ENCODE measurements around the gene ERO1A. TPM values are rescaled to one million over a fixed set of nuclear protein-coding genes. Genes with fewer than 3 reads are reported as not detected.

The ERO1A gene
- total and polyA plus RNA-seq, 4 donors: 18.6 to 88.7 (median 51.9) TPM

DNA sequence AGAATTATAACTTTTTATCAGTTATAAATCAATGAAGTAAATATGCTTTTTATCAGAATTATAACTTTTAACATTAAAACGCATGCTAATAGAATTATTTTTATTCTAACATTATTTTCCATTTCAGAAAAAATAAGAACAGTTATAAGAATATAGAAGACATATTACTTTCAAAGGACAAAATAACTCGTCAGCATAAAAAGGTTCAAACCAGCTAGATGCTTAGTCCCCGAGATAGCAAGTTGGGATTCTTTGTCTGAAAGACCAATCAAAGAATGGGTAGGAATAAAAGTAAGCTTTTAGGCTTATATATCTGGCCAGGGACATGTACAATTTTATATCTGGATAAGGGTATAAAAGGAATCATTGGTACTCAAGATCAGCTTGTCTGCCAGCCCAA is 76.8 kb downstream of the ERO1A start:
- no peak overlapping the region for H3K9ac ChIP-seq (ENCODE audit: insufficient read depth in 1 of 2, low read length in 2 of 2)
- TF ChIP-seq, protein P1, sequence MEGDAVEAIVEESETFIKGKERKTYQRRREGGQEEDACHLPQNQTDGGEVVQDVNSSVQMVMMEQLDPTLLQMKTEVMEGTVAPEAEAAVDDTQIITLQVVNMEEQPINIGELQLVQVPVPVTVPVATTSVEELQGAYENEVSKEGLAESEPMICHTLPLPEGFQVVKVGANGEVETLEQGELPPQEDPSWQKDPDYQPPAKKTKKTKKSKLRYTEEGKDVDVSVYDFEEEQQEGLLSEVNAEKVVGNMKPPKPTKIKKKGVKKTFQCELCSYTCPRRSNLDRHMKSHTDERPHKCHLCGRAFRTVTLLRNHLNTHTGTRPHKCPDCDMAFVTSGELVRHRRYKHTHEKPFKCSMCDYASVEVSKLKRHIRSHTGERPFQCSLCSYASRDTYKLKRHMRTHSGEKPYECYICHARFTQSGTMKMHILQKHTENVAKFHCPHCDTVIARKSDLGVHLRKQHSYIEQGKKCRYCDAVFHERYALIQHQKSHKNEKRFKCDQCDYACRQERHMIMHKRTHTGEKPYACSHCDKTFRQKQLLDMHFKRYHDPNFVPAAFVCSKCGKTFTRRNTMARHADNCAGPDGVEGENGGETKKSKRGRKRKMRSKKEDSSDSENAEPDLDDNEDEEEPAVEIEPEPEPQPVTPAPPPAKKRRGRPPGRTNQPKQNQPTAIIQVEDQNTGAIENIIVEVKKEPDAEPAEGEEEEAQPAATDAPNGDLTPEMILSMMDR (IDR thresholded peaks at IDR 0.05; ENCODE audit: control extremely low read depth, extremely low read depth): no peak
- no peak for ATAC-seq (ENCODE audit: insufficient read depth, low FRiP score)

DNA sequence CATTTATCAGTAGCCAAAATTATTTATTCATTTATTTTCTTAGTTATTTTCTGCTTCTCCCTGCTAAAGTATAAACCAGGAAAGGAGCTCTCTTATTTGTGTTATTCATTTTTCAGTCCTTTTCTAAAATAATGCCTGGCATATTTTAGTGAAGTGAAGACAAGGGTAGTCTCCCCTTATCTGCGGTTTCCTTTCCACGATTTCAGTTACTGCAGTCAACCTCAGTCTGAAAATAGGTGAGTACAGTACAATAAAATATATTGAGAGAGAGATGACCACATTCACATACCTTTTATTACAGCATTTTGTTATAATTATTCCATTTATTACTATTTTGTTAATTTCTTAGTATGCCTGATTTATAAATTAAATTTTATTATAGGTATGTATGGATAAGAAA is 85.2 kb downstream of the ERO1A start:
- ATAC-seq (ENCODE audit: insufficient read depth, low FRiP score): no peak
- H3K27me3 ChIP-seq (ENCODE audit: control insufficient read depth in 3 of 3, insufficient read depth in 3 of 3, low read length in 2 of 3): no peaks in the 10 kb centered on the region
- 96 to 97% methylated on average over 2 of the region's 2 CpGs for WGBS, 2 donors
- no peak for DNase-seq
- H3K9me3 ChIP-seq (ENCODE audit: control insufficient read depth in 4 of 4, insufficient read depth in 3 of 4, low read length in 3 of 4): no peaks in the 10 kb centered on the region
- no peak overlapping the region for H3K27ac ChIP-seq (ENCODE audit: low read depth in 1 of 2, low read length in 1 of 2)
- no peaks in the 10 kb centered on the region for H3K36me3 ChIP-seq (ENCODE audit: control insufficient read depth in 4 of 4, insufficient read depth in 4 of 4, low read length in 4 of 4)
- H3K4me3 ChIP-seq: no peak overlapping the region
- TF ChIP-seq, protein P1 (IDR thresholded peaks at IDR 0.05; ENCODE audit: control extremely low read depth, extremely low read depth): no peak
- H3K4me1 ChIP-seq (ENCODE audit: control insufficient read depth in 5 of 5, insufficient read depth in 5 of 5, low read length in 5 of 5): no peaks in the 10 kb centered on the region
- no peak overlapping the region for H3K9ac ChIP-seq (ENCODE audit: insufficient read depth in 1 of 2, low read length in 2 of 2)

More for the DNA sequence above, 76.8 kb downstream of the ERO1A start:
- 76 to 95% methylated on average over 3 of the region's 3 CpGs for WGBS, 2 donors
- H3K27ac ChIP-seq (ENCODE audit: low read depth in 1 of 2, low read length in 1 of 2): no peak overlapping the region
- no peaks in the 10 kb centered on the region for H3K9me3 ChIP-seq (ENCODE audit: control insufficient read depth in 4 of 4, insufficient read depth in 3 of 4, low read length in 3 of 4)
- no peaks in the 10 kb centered on the region for H3K4me1 ChIP-seq (ENCODE audit: control insufficient read depth in 5 of 5, insufficient read depth in 5 of 5, low read length in 5 of 5)
- DNase-seq: no peak
- H3K36me3 ChIP-seq (ENCODE audit: control insufficient read depth in 4 of 4, insufficient read depth in 4 of 4, low read length in 4 of 4): no peaks in the 10 kb centered on the region
- no peak overlapping the region for H3K4me3 ChIP-seq
- no peaks in the 10 kb centered on the region for H3K27me3 ChIP-seq (ENCODE audit: control insufficient read depth in 3 of 3, insufficient read depth in 3 of 3, low read length in 2 of 3)

DNA sequence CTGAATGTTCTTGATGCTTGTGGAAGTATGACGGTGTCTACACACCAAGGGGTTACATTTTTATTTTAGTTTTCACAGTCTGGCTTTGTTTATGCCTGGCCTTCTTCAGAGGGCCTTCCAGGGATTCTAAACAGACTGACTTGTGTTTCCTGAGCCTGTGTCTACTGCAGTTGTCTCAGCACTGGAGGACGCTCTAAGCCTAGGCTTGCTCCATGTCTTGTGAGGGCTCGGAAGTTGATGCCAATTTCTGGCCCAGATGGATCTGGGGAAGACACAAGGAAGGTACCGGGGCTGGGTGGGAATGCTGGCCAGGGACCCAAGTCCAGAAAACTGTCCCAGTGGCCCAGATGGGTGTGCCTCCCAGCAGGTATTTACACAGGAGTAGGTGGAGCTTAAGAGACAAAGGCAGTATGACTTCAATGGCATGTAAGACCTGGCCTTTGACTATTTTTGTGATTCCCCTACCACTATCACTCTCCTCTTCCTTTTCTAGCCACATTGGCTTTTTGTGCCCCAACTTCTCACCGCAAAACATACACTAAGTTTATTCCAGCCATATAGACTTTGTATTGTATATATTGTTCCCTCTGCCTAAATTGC is 85.8 kb downstream of the ERO1A start:
- DNase-seq (no peak), ATAC-seq (ENCODE audit: insufficient read depth, low FRiP score) (no peak)
- Histone ChIP-seq H3K4me3 (no peak overlapping the region), H3K9ac (ENCODE audit: insufficient read depth in 1 of 2, low read length in 2 of 2) (no peak overlapping the region), H3K4me1 (ENCODE audit: control insufficient read depth in 5 of 5, insufficient read depth in 5 of 5, low read length in 5 of 5) (no peaks in the 10 kb centered on the region), H3K27ac (ENCODE audit: low read depth in 1 of 2, low read length in 1 of 2) (no peak overlapping the region), H3K27me3 (ENCODE audit: control insufficient read depth in 3 of 3, insufficient read depth in 3 of 3, low read length in 2 of 3) (no peaks in the 10 kb centered on the region), H3K36me3 (ENCODE audit: control insufficient read depth in 4 of 4, insufficient read depth in 4 of 4, low read length in 4 of 4) (no peaks in the 10 kb centered on the region), H3K9me3 (ENCODE audit: control insufficient read depth in 4 of 4, insufficient read depth in 3 of 4, low read length in 3 of 4) (no peaks in the 10 kb centered on the region)
- 97% methylated on average over 5 of the region's 5 CpGs for WGBS, 2 donors
- TF ChIP-seq, protein P1 (IDR thresholded peaks at IDR 0.05; ENCODE audit: control extremely low read depth, extremely low read depth): no peak

DNA sequence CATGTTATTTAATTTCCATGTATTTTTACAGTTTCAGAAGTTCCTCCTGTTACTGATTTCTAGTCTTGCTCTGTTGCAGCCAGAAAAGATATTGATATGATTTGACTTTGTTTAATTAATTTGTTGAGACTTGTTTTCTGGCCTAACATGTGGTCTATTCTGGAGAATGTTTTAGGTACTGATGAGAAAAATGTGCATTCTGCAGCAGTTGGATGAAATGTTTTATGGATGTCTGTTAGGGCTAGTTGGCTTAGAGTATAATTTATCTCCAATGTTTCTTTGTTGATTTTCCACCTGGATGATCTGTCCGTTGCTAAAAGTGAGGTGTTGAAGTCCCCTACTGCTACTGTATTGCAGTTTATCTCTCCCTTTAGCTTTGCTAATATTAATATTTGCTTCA is 88.3 kb downstream of the ERO1A start:
- TF ChIP-seq, protein P1 (IDR thresholded peaks at IDR 0.05; ENCODE audit: control extremely low read depth, extremely low read depth): no peak
- Histone ChIP-seq H3K9ac (ENCODE audit: insufficient read depth in 1 of 2, low read length in 2 of 2) (no peak overlapping the region), H3K4me1 (ENCODE audit: control insufficient read depth in 5 of 5, insufficient read depth in 5 of 5, low read length in 5 of 5) (no peaks in the 10 kb centered on the region), H3K36me3 (ENCODE audit: control insufficient read depth in 4 of 4, insufficient read depth in 4 of 4, low read length in 4 of 4) (no peaks in the 10 kb centered on the region), H3K4me3 (no peak overlapping the region), H3K27me3 (ENCODE audit: control insufficient read depth in 3 of 3, insufficient read depth in 3 of 3, low read length in 2 of 3) (no peaks in the 10 kb centered on the region), H3K9me3 (ENCODE audit: control insufficient read depth in 4 of 4, insufficient read depth in 3 of 4, low read length in 3 of 4) (no peaks in the 10 kb centered on the region), H3K27ac (ENCODE audit: low read depth in 1 of 2, low read length in 1 of 2) (no peak overlapping the region)
- DNase-seq (no peak), ATAC-seq (ENCODE audit: insufficient read depth, low FRiP score) (no peak)
- WGBS, 2 donors: 87 to 95% methylated on average over 1 of the region's 1 CpG
